GM23338 (cell line): ENCODE results near the gene PDE4C.

ENCODE experiments used
- CTCF ChIP-seq, 2 experiments: fragments of 200-600 bp in 1 of 2; sonication (generic) in 1 of 2; conservative IDR thresholded peaks; 2 replicates each; pipeline versions ENCODE4 v1.5.1 to v1.6.1; 2016 to 2017; ENCODE audit warnings: antibody characterized with exemption in 2 of 2, low read depth in 2 of 2, mild to moderate bottlenecking in 2 of 2, moderate library complexity in 1 of 2
- POLR2AphosphoS5 ChIP-seq: IDR thresholded peaks from 2 replicates; pipeline ENCODE4 v1.6.1; 2016; ENCODE audit warnings: antibody characterized with exemption, low read depth

- TF ChIP-seq CTCF (conservative IDR thresholded peaks at IDR 0.05; ENCODE audit: low read depth in 2 of 2) = no peak
- no peak for TF ChIP-seq POLR2AphosphoS5
Observed at GRCh38 chr19:18245297-18245696, 19.1 kb upstream of the PDE4C start.
